ENCODE measurements around the gene ZNF593. TPM values are rescaled to one million over a fixed set of nuclear protein-coding genes. Genes with fewer than 3 reads are reported as not detected.

The ZNF593 gene
- total and polyA plus RNA-seq, 2 experiments from 2014 or later, result 26.2 to 108 TPM

DNA sequence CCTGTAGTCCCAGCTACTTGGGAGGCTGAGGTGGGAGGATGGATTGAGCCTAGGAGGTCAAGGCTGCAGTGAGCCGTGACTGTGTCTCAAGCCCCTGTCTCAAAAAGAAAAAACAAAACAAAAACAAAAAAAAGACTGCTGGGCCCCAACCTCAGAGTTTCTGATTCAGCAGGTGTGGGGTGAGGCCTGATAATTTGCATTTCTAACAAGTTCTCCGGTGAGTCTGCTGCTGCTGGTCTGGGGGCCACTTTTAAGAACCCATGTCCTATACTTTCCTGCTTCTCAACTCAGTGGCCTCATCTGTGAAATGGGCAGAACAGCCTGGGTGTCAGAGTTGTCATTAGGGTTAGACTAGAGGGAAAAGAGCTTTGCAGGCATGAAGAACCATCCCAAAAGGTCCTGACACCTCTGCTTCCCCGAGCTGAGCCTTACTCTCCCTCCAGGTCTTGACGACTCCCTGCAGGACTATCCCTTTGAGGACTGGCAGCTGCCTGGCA, 10.3 kb downstream of the ZNF593 start:
- Mint-ChIP-seq H3K4me3 (no peak overlapping the region), H3K36me3 (ENCODE audit: low read depth) (peaks cover 7% of the 10 kb centered on the region; the same call in 2 of the 3 replicates), H3K4me1 (peaks cover 10% of the 10 kb centered on the region; the same call in 2 of the 3 replicates), H3K27ac (no peak overlapping the region), H3K27me3 (ENCODE audit: insufficient read depth, low read depth, poor library complexity) (peaks cover 13% of the 10 kb centered on the region), H3K9me3 (no peaks in the 10 kb centered on the region)
- Histone ChIP-seq H4K20me1 (replicated peaks; ENCODE audit: insufficient read depth) (no peaks in the 10 kb centered on the region; the same call in 1 of the 2 replicates), H3K27me3 (ENCODE audit: insufficient read depth) (no peaks in the 10 kb centered on the region), H3F3A (replicated peaks; ENCODE audit: low read depth) (peaks cover 4% of the 10 kb centered on the region; the same call in 1 of the 2 replicates), H3K4me3 (no peak overlapping the region), H3K4me1 (ENCODE audit: insufficient read depth) (no peaks in the 10 kb centered on the region; the same call in 1 of the 2 replicates), H3K36me3 (ENCODE audit: insufficient read depth) (no peaks in the 10 kb centered on the region), H3K79me2 (replicated peaks; ENCODE audit: insufficient read depth) (no peaks in the 10 kb centered on the region), H3K27ac (ENCODE audit: low read depth) (no peak overlapping the region), H2AFZ (no peak overlapping the region), H3K9me2 (ENCODE audit: insufficient read depth) (no peaks in the 10 kb centered on the region), H3K4me2 (no peak overlapping the region)
- TF ChIP-seq, protein P1, sequence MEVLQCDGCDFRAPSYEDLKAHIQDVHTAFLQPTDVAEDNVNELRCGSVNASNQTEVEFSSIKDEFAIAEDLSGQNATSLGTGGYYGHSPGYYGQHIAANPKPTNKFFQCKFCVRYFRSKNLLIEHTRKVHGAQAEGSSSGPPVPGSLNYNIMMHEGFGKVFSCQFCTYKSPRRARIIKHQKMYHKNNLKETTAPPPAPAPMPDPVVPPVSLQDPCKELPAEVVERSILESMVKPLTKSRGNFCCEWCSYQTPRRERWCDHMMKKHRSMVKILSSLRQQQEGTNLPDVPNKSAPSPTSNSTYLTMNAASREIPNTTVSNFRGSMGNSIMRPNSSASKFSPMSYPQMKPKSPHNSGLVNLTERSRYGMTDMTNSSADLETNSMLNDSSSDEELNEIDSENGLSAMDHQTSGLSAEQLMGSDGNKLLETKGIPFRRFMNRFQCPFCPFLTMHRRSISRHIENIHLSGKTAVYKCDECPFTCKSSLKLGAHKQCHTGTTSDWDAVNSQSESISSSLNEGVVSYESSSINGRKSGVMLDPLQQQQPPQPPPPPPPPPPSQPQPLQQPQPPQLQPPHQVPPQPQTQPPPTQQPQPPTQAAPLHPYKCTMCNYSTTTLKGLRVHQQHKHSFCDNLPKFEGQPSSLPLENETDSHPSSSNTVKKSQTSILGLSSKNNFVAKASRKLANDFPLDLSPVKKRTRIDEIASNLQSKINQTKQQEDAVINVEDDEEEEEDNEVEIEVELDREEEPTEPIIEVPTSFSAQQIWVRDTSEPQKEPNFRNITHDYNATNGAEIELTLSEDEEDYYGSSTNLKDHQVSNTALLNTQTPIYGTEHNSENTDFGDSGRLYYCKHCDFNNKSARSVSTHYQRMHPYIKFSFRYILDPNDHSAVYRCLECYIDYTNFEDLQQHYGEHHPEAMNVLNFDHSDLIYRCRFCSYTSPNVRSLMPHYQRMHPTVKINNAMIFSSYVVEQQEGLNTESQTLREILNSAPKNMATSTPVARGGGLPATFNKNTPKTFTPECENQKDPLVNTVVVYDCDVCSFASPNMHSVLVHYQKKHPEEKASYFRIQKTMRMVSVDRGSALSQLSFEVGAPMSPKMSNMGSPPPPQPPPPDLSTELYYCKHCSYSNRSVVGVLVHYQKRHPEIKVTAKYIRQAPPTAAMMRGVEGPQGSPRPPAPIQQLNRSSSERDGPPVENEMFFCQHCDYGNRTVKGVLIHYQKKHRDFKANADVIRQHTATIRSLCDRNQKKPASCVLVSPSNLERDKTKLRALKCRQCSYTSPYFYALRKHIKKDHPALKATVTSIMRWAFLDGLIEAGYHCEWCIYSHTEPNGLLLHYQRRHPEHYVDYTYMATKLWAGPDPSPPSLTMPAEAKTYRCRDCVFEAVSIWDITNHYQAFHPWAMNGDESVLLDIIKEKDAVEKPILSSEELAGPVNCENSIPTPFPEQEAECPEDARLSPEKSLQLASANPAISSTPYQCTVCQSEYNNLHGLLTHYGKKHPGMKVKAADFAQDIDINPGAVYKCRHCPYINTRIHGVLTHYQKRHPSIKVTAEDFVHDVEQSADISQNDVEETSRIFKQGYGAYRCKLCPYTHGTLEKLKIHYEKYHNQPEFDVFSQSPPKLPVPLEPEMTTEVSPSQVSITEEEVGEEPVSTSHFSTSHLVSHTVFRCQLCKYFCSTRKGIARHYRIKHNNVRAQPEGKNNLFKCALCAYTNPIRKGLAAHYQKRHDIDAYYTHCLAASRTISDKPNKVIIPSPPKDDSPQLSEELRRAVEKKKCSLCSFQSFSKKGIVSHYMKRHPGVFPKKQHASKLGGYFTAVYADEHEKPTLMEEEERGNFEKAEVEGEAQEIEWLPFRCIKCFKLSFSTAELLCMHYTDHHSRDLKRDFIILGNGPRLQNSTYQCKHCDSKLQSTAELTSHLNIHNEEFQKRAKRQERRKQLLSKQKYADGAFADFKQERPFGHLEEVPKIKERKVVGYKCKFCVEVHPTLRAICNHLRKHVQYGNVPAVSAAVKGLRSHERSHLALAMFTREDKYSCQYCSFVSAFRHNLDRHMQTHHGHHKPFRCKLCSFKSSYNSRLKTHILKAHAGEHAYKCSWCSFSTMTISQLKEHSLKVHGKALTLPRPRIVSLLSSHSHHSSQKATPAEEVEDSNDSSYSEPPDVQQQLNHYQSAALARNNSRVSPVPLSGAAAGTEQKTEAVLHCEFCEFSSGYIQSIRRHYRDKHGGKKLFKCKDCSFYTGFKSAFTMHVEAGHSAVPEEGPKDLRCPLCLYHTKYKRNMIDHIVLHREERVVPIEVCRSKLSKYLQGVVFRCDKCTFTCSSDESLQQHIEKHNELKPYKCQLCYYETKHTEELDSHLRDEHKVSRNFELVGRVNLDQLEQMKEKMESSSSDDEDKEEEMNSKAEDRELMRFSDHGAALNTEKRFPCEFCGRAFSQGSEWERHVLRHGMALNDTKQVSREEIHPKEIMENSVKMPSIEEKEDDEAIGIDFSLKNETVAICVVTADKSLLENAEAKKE (CRISPR knock-in tag; IDR thresholded peaks at IDR 0.05), result no peak
- TF ChIP-seq EZH2 (IDR thresholded peaks at IDR 0.05; ENCODE audit: low read depth, unreplicated experiment) (no peak), CREB1 (CRISPR knock-in tag; IDR thresholded peaks at IDR 0.05; ENCODE audit: low read depth) (no peak), ZNF331 (CRISPR knock-in tag; IDR thresholded peaks at IDR 0.05; ENCODE audit: low read depth) (no peak), EZH2phosphoT487 (IDR thresholded peaks at IDR 0.05; ENCODE audit: unreplicated experiment) (no peak), JUNB (IDR thresholded peaks at IDR 0.05; ENCODE audit: unreplicated experiment) (no peak), STAT1 (IDR thresholded peaks at IDR 0.05; ENCODE audit: unreplicated experiment) (no peak), POLR2AphosphoS5 (IDR thresholded peaks at IDR 0.05; ENCODE audit: low read depth) (no peak), NANOG (IDR thresholded peaks at IDR 0.05; ENCODE audit: borderline replicate concordance) (no peak), ZNF114 (CRISPR knock-in tag; IDR thresholded peaks at IDR 0.05) (no peak)
- TF ChIP-seq, protein P2, sequence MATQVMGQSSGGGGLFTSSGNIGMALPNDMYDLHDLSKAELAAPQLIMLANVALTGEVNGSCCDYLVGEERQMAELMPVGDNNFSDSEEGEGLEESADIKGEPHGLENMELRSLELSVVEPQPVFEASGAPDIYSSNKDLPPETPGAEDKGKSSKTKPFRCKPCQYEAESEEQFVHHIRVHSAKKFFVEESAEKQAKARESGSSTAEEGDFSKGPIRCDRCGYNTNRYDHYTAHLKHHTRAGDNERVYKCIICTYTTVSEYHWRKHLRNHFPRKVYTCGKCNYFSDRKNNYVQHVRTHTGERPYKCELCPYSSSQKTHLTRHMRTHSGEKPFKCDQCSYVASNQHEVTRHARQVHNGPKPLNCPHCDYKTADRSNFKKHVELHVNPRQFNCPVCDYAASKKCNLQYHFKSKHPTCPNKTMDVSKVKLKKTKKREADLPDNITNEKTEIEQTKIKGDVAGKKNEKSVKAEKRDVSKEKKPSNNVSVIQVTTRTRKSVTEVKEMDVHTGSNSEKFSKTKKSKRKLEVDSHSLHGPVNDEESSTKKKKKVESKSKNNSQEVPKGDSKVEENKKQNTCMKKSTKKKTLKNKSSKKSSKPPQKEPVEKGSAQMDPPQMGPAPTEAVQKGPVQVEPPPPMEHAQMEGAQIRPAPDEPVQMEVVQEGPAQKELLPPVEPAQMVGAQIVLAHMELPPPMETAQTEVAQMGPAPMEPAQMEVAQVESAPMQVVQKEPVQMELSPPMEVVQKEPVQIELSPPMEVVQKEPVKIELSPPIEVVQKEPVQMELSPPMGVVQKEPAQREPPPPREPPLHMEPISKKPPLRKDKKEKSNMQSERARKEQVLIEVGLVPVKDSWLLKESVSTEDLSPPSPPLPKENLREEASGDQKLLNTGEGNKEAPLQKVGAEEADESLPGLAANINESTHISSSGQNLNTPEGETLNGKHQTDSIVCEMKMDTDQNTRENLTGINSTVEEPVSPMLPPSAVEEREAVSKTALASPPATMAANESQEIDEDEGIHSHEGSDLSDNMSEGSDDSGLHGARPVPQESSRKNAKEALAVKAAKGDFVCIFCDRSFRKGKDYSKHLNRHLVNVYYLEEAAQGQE (IDR thresholded peaks at IDR 0.05; ENCODE audit: unreplicated experiment), result no peak
- TF ChIP-seq, protein P3, sequence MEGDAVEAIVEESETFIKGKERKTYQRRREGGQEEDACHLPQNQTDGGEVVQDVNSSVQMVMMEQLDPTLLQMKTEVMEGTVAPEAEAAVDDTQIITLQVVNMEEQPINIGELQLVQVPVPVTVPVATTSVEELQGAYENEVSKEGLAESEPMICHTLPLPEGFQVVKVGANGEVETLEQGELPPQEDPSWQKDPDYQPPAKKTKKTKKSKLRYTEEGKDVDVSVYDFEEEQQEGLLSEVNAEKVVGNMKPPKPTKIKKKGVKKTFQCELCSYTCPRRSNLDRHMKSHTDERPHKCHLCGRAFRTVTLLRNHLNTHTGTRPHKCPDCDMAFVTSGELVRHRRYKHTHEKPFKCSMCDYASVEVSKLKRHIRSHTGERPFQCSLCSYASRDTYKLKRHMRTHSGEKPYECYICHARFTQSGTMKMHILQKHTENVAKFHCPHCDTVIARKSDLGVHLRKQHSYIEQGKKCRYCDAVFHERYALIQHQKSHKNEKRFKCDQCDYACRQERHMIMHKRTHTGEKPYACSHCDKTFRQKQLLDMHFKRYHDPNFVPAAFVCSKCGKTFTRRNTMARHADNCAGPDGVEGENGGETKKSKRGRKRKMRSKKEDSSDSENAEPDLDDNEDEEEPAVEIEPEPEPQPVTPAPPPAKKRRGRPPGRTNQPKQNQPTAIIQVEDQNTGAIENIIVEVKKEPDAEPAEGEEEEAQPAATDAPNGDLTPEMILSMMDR (conservative IDR thresholded peaks at IDR 0.05; ENCODE audit: low read depth in 2 of 2), result no peak
- TF ChIP-seq, protein P4, sequence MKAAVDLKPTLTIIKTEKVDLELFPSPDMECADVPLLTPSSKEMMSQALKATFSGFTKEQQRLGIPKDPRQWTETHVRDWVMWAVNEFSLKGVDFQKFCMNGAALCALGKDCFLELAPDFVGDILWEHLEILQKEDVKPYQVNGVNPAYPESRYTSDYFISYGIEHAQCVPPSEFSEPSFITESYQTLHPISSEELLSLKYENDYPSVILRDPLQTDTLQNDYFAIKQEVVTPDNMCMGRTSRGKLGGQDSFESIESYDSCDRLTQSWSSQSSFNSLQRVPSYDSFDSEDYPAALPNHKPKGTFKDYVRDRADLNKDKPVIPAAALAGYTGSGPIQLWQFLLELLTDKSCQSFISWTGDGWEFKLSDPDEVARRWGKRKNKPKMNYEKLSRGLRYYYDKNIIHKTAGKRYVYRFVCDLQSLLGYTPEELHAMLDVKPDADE (IDR thresholded peaks at IDR 0.05), result no peak
- DNase-seq (ENCODE audit: low spot score), result no peak
- ATAC-seq, result no peak
